Measurements from ENCODE around the gene ZNF217.
"Not testable (repeated sequence)": the region's sequence is repeated elsewhere in the genome, so short reads cannot be mapped to it uniquely, and the experiment has no call there.

Gene ZNF217

GRCh38 chr20:53613748-53614147 is 20.1 kb upstream of the ZNF217 start:
- no peak overlapping the region for H3K4me3 ChIP-seq (ENCODE audit: low read depth, low read length)
- TF ChIP-seq CTCF (IDR thresholded peaks at IDR 0.05; ENCODE audit: borderline replicate concordance, insufficient read depth, low read depth, low read length), result no peak

GRCh38 chr20:53612289-53612688 is 18.6 kb upstream of the ZNF217 start:
- not testable (repeated sequence) for H3K4me3 ChIP-seq (ENCODE audit: low read depth, low read length)

GRCh38 chr20:53611449-53611894 is 17.8 kb upstream of the ZNF217 start:
- no peak for TF ChIP-seq CTCF (IDR thresholded peaks at IDR 0.05; ENCODE audit: borderline replicate concordance, insufficient read depth, low read depth, low read length)
- H3K4me3 ChIP-seq (ENCODE audit: low read depth, low read length), result no peak overlapping the region

GRCh38 chr20:53609491-53610445 is 16.1 kb upstream of the ZNF217 start:
- H3K4me3 ChIP-seq (ENCODE audit: low read depth, low read length), result no peak overlapping the region
- no peak for TF ChIP-seq CTCF (IDR thresholded peaks at IDR 0.05; ENCODE audit: borderline replicate concordance, insufficient read depth, low read depth, low read length)

- no peak for TF ChIP-seq CTCF (IDR thresholded peaks at IDR 0.05; ENCODE audit: borderline replicate concordance, insufficient read depth, low read depth, low read length)
- H3K4me3 ChIP-seq (ENCODE audit: low read depth, low read length), result no peak overlapping the region
Measured at GRCh38 chr20:53608456-53609452, 15.1 kb upstream of the ZNF217 start.

GRCh38 chr20:53608071-53608455 is 14.4 kb upstream of the ZNF217 start:
- H3K4me3 ChIP-seq (ENCODE audit: low read depth, low read length), result no peak overlapping the region
- no peak for TF ChIP-seq CTCF (IDR thresholded peaks at IDR 0.05; ENCODE audit: borderline replicate concordance, insufficient read depth, low read depth, low read length)

GRCh38 chr20:53606364-53606985 is 12.8 kb upstream of the ZNF217 start:
- H3K4me3 ChIP-seq (ENCODE audit: low read depth, low read length), result no peak overlapping the region
- TF ChIP-seq CTCF (IDR thresholded peaks at IDR 0.05; ENCODE audit: borderline replicate concordance, insufficient read depth, low read depth, low read length), result no peak

- not testable (repeated sequence) for H3K4me3 ChIP-seq (ENCODE audit: low read depth, low read length)
Measured at GRCh38 chr20:53605401-53605800, 11.8 kb upstream of the ZNF217 start.

GRCh38 chr20:53604846-53605245 is 11.2 kb upstream of the ZNF217 start:
- H3K4me3 ChIP-seq (ENCODE audit: low read depth, low read length), result not testable (repeated sequence)
